Spleen (tissue), 7 donors: Measurements from ENCODE around the gene INVS.

Experiments
- POLR2A ChIP-seq, 3 donors: fragments of 450-650 bp; IDR thresholded peaks; one replicate each; pipeline ENCODE4 v1.5.1; 2017; ENCODE audit warnings: antibody characterized with exemption in 3 of 3, mild to moderate bottlenecking in 1 of 3
- POLR2AphosphoS5 ChIP-seq, 3 donors: sonication (generic); formaldehyde crosslinking; IDR thresholded peaks; one replicate each; pipeline ENCODE4 v1.5.1; 2017; ENCODE audit warnings: antibody characterized with exemption in 3 of 3
- TF ChIP-seq, protein P1 (sequence below), 11 experiments: fragments of 200-600 bp in 7 of 11; fragments of 450-650 bp in 4 of 11; sonication (generic) in 4 of 11; IDR thresholded peaks in 8 of 11; conservative IDR thresholded peaks in 3 of 11; 1 replicate in 7 of 11; 2 replicates in 4 of 11; pipeline versions ENCODE4 v1.4.0 to v1.8.0; 2016 to 2021; ENCODE audit warnings: antibody characterized with exemption in 11 of 11, inconsistent platforms in 4 of 11, mild to moderate bottlenecking in 1 of 11
- donor health status: DM: no; HTN: no; CAD: no; lungs with moderate emphysema.
- donor health status: DM: no; HTN: no; CAD: no.
- donor health status: DM: no; HTN: no; CAD: no.

- TF ChIP-seq, protein P1, sequence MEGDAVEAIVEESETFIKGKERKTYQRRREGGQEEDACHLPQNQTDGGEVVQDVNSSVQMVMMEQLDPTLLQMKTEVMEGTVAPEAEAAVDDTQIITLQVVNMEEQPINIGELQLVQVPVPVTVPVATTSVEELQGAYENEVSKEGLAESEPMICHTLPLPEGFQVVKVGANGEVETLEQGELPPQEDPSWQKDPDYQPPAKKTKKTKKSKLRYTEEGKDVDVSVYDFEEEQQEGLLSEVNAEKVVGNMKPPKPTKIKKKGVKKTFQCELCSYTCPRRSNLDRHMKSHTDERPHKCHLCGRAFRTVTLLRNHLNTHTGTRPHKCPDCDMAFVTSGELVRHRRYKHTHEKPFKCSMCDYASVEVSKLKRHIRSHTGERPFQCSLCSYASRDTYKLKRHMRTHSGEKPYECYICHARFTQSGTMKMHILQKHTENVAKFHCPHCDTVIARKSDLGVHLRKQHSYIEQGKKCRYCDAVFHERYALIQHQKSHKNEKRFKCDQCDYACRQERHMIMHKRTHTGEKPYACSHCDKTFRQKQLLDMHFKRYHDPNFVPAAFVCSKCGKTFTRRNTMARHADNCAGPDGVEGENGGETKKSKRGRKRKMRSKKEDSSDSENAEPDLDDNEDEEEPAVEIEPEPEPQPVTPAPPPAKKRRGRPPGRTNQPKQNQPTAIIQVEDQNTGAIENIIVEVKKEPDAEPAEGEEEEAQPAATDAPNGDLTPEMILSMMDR (IDR thresholded peaks at IDR 0.05 in 8 of 11, conservative IDR thresholded peaks at IDR 0.05 in 3 of 11), result peak in 8 of 11 experiments; percentile 31 to 62 (median 55)
- TF ChIP-seq POLR2AphosphoS5 (IDR thresholded peaks at IDR 0.05), result no peak
- TF ChIP-seq POLR2A (IDR thresholded peaks at IDR 0.05), result no peak
Observed at GRCh38 chr9:100322954-100323536, 224.0 kb downstream of the INVS start.
